Effector CD4-positive, alpha-beta T cell (primary cell): Measurements from ENCODE around the gene G0S2.
"Not testable (repeated sequence)": the region's sequence is repeated elsewhere in the genome, so short reads cannot be mapped to it uniquely, and the experiment has no call there.

ENCODE experiments used
- DNase-seq: peaks from one replicate; pipeline ENCODE4 v3.0.0-alpha.2; 2020

G0S2 gene

DNA sequence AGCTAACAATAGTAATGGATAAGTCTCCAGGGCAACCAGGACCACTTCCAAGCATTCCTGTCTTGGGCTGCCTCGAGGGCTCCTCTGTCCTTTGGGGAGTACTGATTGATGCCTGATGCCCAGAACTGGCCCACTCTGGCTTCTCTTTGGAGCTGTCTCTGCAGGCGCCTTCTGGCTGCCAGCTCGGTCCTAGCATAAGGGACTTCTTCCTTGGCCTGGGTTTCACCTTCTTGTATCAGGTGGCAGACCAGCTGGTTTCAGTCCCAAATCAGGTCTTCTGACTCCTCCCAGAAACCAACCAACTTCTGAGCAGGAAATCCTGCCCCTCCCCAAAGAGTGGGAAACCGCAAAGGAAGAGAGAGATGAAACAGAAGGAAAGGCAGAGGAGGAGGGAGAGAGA, 10.6 kb downstream of the G0S2 start:
- no peak for DNase-seq

DNA sequence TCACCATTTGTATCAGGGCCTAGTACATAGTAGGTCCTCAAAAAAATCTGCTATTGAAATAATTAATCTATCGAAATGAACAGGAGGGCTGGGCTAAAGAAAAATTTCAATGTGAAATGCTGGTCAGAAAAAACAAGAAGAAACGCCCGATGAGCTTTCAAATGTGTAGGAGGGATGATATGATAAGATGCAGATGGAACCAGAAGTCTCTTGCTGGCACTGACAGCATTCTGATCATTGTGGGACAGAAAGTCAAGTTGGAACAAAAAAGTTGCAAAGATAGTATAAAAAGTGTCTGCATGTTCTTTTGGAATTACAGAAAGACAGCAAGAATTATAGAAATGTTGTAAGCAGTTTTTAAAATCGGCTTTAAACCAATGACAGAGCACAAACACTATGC, 11.1 kb downstream of the G0S2 start:
- no peak for DNase-seq

DNA sequence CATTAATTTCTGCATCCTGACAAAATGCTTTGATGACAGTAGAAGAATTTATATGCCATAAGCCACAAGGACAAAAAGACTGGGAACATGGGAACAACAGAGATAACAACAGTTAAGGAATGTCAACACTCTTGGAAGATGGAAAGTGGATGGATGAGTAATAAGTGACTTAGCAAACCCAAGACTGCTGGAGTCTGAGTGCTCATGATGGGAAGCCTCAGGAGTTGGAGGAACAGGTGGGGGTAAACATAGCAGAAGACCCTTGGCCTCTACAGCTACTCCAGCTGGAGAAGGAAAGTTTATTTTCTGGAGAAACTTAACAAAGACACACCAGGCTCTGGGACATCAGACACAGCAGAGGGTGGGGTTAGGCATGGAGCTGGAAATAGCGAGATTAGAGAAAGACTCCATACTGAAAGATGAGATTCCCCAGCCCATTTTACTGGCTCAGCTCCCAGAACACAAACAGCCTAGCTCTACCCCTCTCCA, 13.6 kb downstream of the G0S2 start:
- DNase-seq, result no peak

DNA sequence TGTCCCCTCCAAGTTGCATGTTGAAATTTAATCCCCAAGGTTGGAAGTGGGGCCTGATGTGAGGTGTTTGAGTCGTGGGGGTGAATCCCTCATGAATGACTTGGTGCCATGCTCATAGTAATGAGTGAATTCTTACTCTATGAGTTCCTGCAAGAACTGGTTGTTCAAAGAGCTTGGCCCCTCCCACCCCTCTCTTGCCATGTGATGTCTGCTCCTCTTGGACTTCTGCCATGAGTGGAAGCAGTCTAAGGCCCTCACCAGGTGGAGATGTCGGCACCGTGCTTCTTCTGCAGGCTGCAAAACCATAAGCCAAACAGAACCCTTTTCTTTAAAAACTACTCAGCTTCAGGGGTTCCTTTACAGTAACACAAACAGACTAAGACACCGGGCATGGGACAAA, 14.3 kb downstream of the G0S2 start:
- no peak for DNase-seq

DNA sequence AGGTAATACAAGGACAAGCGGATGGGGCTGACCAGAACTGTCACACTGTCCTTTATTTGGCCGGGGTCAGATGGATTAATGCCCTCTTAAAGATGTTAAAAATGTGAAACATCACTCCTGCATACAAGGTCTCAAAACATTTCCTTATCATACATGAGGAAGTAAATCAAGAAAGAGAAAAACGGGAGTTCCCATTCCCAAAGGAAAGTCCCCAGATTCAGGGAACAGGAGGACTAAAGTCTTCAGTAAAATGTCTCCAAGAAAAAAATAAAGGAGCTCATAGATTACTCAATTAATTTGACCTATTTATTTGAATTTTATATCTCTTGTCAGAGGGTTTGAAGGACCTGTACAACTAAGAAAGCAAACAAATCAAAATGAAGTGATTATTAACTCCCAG, 16.0 kb downstream of the G0S2 start:
- no peak for DNase-seq

DNA sequence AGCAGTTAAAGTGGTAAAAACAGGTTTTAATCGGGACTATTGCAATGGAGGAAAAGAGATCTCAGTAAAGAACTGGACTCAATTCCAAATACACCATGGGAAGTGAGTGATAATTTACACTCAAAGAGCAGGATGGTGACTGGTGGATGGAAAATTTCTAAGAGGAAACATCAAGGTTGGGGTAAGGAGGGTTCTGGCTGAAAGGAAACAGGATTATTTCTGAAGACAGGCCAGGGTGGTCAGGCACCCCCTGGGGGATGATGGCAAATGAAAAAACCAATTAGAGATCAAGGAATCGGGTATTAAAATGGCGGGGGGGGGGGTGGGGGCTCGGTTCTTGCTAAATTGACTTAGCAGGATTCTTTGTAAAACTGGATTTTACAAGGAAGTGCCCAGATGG, 17.1 kb downstream of the G0S2 start:
- DNase-seq, result no peak

DNA sequence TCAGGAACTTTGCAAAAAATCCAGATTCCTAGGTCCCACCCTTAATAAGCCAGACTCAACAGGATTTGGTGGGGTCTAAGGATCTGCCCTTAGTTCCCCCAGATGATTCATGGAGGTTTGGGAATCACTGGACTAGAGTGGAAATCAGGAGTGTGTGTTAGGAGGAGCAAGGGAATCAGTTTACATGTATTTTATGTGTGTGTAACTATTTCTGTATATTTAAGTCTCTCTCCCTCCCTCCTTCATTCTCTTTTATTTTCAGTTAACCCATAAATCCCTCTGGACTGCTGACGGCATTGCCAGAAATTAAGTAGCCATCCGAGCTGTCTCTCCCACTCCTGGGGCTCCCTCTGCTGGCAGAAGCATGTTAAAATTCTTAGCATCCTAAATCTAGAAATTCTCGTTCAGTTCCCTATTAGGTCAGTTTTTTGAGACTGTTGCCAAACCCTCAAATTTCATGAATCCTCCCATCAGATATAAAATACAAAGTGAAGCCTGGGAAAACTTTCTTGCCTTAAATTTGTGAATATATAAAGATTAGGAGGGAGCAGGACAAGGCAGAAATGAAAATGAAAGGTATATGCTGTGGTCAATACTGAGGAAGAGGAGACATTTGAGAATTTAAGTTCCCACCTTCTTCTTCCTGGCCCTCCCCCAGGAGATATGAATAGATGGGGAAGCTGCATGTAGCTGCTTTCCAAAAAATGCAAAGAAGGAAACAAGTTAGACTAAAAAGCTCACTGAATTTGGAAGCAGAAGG, 17.7 kb downstream of the G0S2 start:
- peak; percentile 61 for DNase-seq

DNA sequence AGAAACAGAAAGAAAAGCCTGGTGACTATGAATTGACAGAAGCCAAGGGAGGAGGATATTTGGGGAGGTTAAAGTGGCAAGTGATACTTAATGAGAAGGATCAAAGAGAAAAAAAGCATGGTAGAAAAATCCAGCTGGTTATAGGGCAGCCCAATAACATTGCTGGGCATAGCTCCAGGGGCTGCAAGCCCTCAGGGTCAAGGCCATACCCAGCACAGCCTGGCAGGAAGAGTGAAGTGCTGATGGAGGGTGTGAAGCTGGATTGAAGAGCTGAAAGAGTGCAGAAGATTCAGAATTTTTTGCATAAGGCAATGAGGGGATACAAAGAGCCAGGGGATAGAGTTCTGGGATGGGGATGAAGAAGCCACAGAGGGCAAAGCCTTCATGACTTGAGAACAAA, 21.5 kb downstream of the G0S2 start:
- no peak for DNase-seq

DNA sequence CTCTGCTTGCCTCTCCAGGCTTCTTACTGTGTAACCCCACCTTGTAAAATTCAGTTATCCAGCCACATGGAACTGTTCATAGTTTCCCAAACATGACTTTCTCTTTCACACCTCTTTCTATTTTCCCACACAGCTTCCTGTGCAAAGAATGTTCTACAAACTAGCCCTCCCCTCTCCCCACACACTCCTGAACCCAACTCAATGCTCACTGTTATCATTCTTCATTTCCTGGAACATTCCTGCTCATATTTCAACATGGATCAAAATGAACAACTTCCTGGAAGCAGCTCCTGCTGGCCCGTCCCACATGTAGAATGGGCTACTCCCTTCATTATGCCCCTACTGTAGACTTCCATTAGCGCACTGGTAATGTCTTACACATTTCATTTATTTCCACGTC, 21.9 kb downstream of the G0S2 start:
- no peak for DNase-seq

DNA sequence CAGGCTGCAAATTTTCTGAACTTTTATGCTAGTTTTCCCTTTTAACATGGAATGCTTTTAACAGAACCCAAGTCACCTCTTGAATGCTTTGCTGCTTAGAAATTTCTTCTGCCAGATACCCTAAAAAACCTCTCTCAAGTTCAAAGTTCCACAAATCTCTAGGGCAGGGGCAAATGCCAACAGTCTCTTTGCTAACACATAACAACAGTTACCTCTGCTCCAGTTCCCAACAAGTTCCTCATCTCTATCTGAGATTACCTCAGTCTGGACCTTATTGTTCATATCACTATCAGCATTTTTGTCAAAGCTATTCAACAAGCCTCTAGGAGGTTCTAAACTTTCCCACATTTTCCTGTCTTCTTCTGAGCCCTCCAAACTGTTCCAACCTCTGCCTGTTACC, 25.5 kb downstream of the G0S2 start:
- not testable (repeated sequence) for DNase-seq

DNA sequence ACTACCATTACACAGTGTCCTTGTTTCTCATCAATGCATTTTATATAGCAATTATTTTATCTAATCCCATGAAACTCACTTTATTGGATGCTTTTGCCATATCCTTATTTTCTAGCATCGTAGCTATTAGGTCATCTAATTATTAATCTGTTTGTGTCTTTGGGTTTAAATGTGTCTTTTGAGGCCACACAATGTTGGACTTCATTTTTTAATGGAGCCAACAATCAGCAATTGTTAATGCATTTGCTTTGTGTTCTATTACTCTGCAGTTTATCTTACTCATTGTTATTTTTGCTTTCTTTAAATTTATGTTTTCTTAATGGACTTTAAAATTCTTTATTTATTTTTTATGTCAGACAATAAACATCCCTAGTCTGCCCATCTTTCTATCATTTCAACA, 27.6 kb downstream of the G0S2 start:
- no peak for DNase-seq

DNA sequence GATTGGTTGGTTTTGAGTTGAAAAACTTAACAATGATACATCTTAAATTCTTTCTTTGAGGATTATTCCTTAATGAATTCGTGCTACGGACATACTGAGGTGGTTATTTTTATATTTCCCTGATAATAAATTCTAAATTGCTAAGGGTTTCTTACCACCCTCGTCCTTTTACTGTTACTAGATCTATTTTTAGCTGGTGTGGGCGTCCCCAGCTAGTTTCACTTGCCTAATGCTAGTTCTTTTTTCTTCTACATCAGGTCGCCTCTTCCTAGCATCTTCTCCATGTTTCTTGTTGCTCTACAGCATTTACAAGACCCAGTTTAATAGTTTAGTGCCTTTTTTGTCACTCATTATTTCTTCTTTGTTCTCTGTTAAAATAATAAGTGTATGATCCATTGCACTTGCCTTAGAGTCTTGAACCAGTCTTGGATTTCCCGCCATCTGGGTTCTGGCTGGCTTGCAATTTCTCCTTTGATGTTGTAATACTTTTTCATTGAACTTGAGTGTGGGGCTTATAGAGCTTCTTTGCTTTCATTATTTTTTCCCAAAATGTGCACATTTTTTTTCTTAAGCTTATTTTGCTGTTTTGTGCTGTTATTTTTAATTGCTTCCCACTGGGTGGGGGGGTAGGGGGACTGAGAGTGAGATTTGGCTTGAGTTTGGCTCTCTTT, 28.8 kb downstream of the G0S2 start:
- DNase-seq, result no peak

DNA sequence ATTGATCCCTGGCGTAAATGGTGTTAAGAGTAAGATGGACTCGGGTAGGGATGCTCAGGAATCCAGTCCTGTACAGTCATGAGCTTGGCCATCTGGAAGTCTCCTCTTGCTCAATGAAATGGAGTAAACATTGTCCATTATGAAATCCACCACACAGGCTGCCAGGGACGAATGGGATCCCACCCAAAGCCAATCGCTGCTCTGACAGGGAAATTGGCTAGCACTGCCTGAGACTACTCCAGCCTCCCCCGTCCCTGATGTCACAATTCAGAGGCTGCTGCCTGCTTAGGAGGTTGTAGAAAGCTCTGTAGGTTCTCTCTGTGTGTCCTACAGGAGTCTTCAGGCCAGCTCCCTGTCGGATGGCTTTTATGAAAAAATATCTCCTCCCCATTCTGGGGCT, 29.4 kb downstream of the G0S2 start, which contains the start of gene HSD11B1:
HSD11B1 (plus strand) TSS at position 263 of the 400 bp plus-strand sequence; CDS start at position 360, 97 bp downstream.
- no peak for DNase-seq

DNA sequence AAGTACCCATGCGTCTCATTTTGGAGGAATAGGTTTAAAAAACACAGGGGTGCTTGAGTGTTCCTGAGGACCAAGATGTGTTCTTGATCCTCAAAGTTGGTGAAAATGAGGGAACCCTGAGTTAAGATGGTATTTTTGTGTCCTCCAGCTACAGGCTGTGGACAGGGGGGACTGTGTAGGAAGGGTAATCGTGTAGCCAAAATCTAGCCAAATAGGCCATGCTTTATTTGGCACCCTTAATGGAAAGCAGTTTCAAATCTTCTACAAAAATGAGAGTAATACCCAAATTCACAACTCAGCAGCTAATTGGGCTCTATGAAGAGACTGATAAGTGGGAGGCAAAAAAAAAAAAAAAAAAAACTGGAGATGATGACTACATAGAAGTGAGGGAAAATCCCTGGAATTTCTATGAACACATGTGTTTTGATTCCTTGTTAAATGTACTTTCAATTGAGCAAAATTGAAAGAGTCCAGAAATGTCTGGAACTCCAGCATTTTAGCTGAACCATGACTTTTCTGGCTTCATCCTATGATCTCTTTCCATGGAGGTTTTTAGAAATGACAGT, 29.9 kb downstream of the G0S2 start:
- no peak for DNase-seq

DNA sequence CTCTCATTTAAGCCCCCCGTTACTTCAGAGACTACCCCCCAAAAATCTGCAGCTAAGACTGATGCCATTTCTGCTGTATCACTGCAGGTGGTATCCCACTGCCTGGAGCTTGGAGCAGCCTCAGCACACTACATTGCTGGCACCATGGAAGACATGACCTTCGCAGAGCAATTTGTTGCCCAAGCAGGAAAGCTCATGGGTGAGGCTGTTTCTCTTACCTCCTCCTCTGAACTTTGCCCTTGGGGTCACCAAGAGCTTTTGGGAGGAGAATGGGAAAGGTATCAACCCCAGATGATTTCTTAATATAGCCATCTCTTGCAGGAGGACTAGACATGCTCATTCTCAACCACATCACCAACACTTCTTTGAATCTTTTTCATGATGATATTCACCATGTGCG, 31.4 kb downstream of the G0S2 start:
- no peak for DNase-seq

DNA sequence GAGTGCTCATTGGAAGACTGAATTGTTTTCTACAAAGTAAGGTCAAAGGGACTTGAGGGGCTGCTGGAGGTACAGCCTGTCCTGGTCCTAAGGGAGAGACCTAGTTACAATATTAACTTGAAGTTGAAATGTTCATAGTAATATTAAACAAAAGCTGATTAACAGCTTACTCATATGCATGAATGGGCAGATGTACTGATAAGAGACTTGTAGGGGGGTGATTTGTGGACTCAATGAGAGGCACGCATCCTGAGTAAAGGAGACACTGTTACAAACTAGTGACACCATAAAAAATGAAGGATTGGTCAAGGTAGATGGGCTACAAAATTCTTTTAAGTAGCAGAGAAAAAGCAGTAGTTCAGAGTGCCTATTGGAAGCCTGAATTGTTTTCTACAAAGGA, 32.1 kb downstream of the G0S2 start:
- DNase-seq, result no peak

DNA sequence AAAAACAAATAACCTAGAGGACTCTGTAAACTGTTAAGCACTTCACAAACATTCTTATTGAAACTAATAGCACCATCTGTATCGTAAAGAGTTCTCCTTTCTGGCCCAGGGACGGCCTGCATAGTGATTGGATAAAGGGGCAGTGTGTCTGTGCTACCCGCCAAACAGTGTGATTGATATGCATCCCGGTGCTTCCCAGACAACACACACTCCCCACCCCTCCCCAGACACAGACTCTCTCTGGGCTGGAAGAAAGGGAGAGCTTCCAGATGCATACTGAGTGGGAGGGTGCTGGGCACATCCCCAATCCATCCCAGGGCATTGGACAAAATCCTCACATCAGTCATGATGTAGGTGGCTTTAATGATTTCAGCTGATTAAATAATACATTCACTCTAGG, 33.1 kb downstream of the G0S2 start:
- DNase-seq, result no peak

DNA sequence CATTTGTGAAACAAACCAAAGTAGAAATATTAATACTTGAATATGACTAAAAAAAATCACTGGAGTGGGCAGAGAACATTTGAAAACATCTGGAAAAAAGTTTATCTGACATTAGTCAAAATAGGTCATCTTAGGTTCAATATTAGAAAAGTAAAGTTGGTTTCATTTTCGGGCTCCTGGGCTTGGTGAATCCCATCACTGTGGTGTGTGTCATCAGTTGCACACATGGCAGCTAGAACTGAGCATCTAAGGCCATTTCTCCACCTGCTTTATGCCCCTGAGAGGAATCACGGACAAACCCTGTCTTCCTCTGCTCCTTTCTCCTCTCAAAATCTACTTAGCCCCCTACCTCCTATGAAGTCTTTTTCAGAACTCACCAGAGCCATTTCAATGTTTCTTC, 34.9 kb downstream of the G0S2 start:
- DNase-seq, result no peak

DNA sequence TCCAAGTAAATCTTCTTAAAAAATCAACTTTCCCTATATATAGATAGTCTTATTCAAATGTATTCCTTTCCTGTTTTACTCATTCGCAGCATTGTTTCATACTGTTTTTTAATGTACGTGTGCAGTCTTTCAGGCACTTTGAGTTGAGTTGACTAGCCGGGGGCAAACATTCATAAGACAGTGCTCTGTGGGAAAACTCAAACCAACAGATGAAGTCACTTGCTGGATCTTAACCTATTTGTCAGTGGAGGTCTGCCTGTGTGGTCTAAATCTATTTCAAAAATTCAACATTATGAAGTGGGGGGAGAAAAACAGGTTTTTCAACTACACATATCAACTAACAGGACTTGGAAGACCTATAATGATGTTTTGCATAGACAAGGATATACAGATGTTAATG, 35.6 kb downstream of the G0S2 start:
- no peak for DNase-seq

DNA sequence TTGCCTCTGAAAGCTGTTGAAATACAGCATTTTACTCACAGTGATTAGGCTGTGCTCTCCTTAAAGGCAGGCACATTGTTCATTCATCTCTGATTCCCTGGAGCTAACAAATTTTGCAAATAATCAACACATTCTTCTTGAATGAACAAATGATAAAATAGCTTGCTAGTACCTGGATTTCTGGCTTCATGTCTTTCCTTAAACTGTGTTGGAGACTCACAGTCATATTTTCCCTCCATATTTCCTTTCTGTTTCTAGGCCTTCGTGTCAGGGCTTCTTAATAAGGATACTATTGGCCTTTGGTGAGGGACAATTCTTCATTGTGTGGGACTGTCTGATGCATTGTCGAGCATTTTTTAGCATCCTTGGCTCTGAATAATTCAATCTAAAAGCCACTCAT, 39.1 kb downstream of the G0S2 start:
- DNase-seq, result no peak

DNA sequence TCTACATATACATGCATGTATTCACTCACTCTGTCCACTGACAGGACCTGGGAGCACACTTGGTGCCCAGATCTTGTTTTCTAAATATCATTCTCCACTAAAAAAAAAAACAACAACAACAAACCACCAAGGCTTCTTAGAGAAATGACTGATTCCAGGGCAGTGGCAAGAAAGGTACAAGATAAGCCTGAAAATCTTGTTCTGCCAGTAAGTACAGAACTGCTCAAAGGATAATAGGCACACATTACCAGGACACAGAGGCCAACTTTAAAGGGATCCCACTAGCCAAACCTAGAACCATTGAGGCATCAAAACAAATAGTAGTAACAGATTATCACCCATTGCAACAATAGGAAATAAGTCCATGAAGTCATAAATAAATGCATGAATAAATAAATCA, 40.1 kb downstream of the G0S2 start:
- DNase-seq, result no peak

DNA sequence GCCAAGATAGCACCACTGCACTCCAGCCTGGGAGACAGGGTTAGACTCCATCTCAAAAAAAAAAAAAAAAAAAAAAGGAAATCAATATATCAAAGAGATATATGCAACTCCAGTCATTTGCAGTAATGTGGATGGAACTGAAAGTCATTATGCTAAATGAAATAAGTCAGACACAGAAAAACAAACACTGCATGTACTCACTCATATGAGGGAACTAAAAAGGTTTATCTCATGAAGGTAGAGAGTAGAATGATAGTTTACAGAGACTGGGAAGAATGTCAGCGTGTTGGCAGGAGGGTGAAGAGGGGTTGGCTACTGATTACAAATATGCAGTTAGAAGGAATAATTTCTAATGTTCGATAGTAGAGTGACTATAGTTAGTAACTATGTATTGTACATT, 42.6 kb downstream of the G0S2 start:
- no peak for DNase-seq

DNA sequence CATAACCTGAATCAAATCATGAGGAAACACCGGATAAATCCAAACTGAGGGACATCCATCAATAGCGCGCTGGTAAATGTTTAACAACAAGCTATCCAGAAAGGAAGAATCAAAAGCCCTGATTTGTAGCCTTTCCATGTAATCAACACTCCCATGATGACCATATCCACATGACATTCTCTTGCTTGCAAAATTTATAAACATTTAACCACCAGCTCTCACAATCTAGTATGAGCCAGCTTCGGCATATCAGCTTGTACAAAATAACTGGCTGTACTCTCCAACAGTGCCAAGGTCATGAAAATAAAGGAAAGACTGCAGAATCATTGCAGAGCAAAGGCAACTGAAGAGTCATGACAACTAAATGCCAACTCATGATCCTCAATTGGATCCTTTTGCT, 45.1 kb downstream of the G0S2 start:
- DNase-seq, result no peak

DNA sequence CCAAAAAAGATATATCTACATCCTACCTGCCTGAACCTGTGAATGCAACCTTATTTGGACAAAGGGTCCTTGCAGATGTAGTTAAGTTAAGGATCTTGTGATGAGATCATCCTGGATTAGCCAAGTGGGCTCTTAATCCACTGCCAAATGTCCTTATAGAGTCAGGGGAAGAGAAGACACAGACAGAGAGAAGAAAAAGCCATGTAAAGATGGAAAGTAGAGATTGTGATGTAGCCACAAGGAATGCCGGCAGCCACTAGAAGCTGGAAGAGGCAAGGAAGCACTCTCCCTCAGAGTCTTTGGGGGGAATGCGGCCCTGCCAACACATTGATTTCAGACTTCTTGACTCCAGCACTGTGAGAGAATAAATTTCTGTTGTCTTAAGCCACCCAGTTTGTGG, 45.6 kb downstream of the G0S2 start:
- no peak for DNase-seq
